Thymus (tissue), 11 donors: ENCODE results near the gene CD109. TPM values are rescaled to one million over a fixed set of nuclear protein-coding genes. Genes with fewer than 3 reads are reported as not detected.
"Not testable (repeated sequence)": the region's sequence is repeated elsewhere in the genome, so short reads cannot be mapped to it uniquely, and the experiment has no call there.

Experiments used
- DNase-seq, 9 donors: peaks; one replicate each; pipeline ENCODE4 v3.0.0-alpha.2; 2013; ENCODE audit warnings: low spot score in 9 of 9, low read depth in 6 of 9, missing footprints in 1 of 9
- H3K27ac ChIP-seq, 2 donors: one replicate each; pipeline ENCODE4 v1.5.1; 2013; ENCODE audit warnings: control low read depth in 1 of 2, low read depth in 1 of 2, low read length in 1 of 2, mild to moderate bottlenecking in 1 of 2, moderate library complexity in 1 of 2
- H3K27me3 ChIP-seq, 2 donors: one replicate each; pipeline ENCODE4 v1.5.1; 2013; ENCODE audit warnings: low read length in 1 of 2; ENCODE audit not compliant: control insufficient read depth in 2 of 2, insufficient read depth in 1 of 2
- H3K36me3 ChIP-seq, 2 donors: one replicate each; pipeline ENCODE4 v1.5.1; 2013; ENCODE audit warnings: low read length in 1 of 2, mild to moderate bottlenecking in 1 of 2, moderate library complexity in 1 of 2; ENCODE audit not compliant: control insufficient read depth in 2 of 2, insufficient read depth in 2 of 2
- H3K4me1 ChIP-seq, 2 donors: one replicate each; pipeline ENCODE4 v1.5.1; 2013; ENCODE audit warnings: low read length in 2 of 2; ENCODE audit not compliant: control insufficient read depth in 2 of 2, insufficient read depth in 2 of 2
- H3K4me3 ChIP-seq, 2 donors: one replicate each; pipeline ENCODE4 v1.5.1; 2013; ENCODE audit warnings: low read length in 2 of 2, control low read depth in 1 of 2, mild to moderate bottlenecking in 1 of 2
- H3K9me3 ChIP-seq, 2 donors: one replicate each; pipeline ENCODE4 v1.5.1; 2013; ENCODE audit warnings: low read length in 1 of 2, mild to moderate bottlenecking in 1 of 2; ENCODE audit not compliant: control insufficient read depth in 2 of 2, insufficient read depth in 1 of 2
- WGBS: extraction: QIAGEN DNeasy Blood & Tissue Kit; methylation state at CpG from one replicate; pipeline ENCODE4 v1.1.7; 2013; 5-methylcytosine and 5-hydroxymethylcytosine counted together
- polyA plus RNA-seq: library from polyadenylated mRNA; stranded (reverse); fragments of 200-250 nt; gene quantifications from one replicate; pipeline ENCODE4 v1.2.3, GENCODE V29; 2013
- total RNA-seq: library from RNA; stranded (reverse); fragments of 120-200 nt; gene quantifications from one replicate; pipeline ENCODE4 v1.2.4, GENCODE V29; 2013
- donor health status: healthy.

CD109 gene
- total and polyA plus RNA-seq, 2 donors = 1.5 to 5.0 TPM

DNA sequence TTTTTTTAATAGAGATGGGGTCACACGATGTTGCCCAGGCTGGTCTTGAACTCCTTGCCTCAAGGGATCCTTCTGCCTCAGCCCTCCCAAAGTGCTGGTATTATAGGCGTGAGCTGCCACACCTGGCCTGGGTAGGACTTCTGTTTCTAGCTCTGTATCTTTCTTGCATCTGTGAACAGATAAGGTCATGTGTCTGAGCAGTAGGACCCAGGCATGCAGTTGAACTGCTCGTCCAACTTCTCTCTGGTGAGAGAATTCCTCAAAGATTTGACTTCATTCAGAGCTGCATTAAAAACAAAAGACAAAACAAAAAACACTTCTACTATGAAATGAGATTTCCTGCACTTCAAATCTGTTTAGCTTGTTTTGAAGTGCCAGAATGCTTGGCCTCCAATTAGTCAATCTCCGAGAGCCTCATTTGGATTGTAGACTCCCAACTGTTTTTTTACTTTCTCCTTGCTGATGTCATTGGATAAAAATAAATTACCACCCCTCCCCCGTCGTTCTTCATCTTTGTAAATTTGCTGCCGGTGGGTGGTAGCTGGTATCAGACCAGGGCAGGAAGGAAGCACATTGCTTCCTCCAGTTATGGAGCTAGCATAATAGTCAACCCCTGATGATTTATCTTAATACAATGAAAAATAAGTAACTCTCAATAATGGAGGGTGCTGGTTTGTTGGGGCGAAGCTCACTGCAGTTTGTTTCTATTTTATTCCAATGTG, 17.6 kb downstream of the CD109 start:
- WGBS = 49% methylated on average over 8 of the region's 8 CpGs
- Histone ChIP-seq H3K9me3 (no peaks in the 10 kb centered on the region), H3K27ac (peak overlapping the region in 1 of 2 donors; percentile 62), H3K4me1 (peaks cover 6 to 13% of the 10 kb centered on the region in 2 donors), H3K27me3 (no peaks in the 10 kb centered on the region), H3K36me3 (no peaks in the 10 kb centered on the region), H3K4me3 (no peak overlapping the region)
- DNase-seq = peak in 1 of 9 donors; percentile 52

DNA sequence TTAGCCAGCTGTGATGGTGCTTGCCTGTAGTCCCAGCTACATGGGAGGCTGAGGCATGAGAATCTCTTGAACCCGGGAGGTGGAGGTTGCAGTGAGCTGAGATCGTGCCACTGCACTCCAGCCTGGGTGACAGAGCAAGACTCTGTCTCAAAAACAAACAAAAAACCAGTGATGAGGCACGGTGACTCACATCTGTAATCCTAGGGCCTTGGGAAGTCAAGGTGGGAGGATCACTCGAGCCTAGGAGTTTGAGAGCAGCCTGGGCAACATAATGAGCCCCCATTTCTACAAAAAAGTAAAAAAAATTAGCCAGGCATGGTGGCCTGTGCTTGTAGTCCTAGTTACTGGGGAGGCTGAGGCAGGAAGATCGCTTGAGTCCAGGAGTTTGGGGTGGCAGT, 19.1 kb downstream of the CD109 start:
- H3K27ac ChIP-seq, H3K4me3 ChIP-seq, DNase-seq, H3K27me3 ChIP-seq, H3K36me3 ChIP-seq, H3K9me3 ChIP-seq: not testable (repeated sequence)
- WGBS = 98% methylated on average over 5 of the region's 5 CpGs
- H3K4me1 ChIP-seq = peaks cover 6 to 13% of the 10 kb centered on the region in 2 donors

DNA sequence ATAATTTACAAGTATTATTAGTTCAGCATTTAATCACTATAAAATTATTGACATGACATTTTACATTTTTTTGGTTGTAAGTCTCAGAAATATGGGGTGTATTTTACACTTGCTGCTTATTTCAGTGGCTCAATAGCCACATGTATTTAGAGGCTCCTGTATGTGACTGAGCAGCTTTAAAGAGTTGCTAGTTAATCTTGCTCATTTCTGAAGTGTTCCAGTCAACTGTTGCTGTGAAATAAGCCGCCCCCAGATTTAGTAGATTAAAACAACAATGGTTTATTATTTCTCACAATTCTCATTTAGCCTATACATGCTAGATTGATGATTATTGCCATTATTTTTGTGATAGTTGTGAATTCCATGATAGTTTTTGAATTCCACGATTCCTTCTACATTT, 23.0 kb downstream of the CD109 start:
- no peak for DNase-seq
- no peaks in the 10 kb centered on the region for H3K36me3 ChIP-seq
- no peaks in the 10 kb centered on the region for H3K9me3 ChIP-seq
- H3K27me3 ChIP-seq = no peaks in the 10 kb centered on the region
- WGBS = 97% methylated on average over 2 of the region's 2 CpGs
- no peak overlapping the region for H3K4me3 ChIP-seq
- H3K27ac ChIP-seq = no peak overlapping the region
- H3K4me1 ChIP-seq = peaks cover 3% of the 10 kb centered on the region in 2 donors

DNA sequence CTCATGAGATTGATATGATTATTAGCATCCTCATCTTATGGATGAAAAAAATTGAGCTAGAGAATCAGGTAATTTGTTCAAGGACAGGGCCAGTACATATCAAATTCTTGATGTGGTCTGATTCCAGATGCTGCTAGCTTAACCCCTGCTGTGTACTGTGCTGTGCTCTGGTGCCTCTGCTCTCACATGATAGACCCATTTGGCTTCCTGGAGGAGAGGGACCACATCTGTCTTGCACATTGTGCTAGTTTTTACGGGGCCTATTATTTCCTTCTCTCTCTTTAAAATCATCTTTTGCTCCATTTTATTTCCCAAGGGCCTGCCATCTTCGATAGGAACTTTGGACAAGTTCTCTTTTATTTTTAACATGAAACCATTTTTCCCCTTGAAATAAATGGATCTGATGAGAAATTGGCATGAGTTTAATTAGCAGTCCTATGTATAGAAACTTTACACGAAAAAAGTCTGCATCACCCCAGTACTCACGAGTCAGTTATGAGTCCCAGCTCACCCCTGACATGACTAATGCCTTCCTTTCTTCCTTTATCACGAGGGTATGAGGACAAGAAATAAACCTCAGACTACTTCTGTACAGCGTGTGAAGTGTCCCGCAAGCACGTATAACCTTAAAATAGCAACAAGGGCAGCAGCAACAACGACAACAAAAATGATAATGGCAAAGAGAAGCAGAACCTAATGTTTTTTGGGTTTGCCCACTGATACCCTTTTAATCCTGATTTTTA, 26.5 kb downstream of the CD109 start:
- Histone ChIP-seq H3K36me3 (no peaks in the 10 kb centered on the region), H3K4me1 (no peaks in the 10 kb centered on the region), H3K27me3 (no peaks in the 10 kb centered on the region), H3K9me3 (no peaks in the 10 kb centered on the region), H3K4me3 (no peak overlapping the region), H3K27ac (no peak overlapping the region)
- 32% methylated on average over 9 of the region's 9 CpGs for WGBS
- no peak for DNase-seq

DNA sequence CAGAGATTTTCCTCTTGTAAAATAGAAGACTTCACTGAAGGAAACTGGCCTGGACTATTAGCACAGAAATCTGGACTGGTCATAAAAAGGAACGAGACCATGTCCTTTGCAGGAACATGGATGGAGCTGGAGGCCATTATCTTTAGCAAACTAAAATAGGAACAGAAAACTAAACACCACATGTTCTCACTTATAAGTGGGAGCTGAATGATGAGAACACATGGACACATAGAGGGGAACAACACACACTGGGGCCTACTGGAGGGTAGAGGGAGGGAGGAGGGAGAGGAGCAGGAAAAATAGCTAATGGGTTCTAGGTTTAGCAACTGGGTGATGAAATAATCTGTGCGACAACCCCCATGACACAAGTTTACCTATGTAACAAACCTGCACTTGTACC, 27.5 kb downstream of the CD109 start:
- 97% methylated on average over 2 of the region's 2 CpGs for WGBS
- not testable (repeated sequence) for H3K9me3 ChIP-seq, H3K27me3 ChIP-seq, H3K4me3 ChIP-seq, DNase-seq, H3K27ac ChIP-seq, H3K36me3 ChIP-seq, H3K4me1 ChIP-seq

DNA sequence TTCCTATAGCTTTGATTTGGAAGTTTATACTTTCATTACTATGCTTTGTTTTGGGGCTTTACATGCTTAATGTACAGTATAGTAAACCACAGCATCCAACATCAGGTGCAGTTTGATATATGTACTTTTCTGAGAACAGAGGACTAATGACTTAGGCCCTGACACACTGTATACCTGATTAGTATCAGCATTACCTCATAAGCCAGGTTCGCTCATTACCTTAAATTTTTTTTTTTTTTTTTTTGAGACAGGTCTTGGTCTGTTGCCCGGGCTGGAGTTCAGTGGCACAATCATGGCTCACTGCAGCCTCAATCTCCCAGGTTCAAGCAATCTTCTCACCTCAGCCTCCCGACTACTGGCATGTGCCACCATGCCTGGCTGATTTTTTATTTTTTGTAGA, 28.4 kb downstream of the CD109 start:
- H3K27ac ChIP-seq = no peak overlapping the region
- no peak overlapping the region for H3K4me3 ChIP-seq
- no peaks in the 10 kb centered on the region for H3K36me3 ChIP-seq
- 98% methylated on average over 3 of the region's 3 CpGs for WGBS
- no peaks in the 10 kb centered on the region for H3K4me1 ChIP-seq
- H3K27me3 ChIP-seq = no peaks in the 10 kb centered on the region
- H3K9me3 ChIP-seq = no peaks in the 10 kb centered on the region
- DNase-seq = no peak

DNA sequence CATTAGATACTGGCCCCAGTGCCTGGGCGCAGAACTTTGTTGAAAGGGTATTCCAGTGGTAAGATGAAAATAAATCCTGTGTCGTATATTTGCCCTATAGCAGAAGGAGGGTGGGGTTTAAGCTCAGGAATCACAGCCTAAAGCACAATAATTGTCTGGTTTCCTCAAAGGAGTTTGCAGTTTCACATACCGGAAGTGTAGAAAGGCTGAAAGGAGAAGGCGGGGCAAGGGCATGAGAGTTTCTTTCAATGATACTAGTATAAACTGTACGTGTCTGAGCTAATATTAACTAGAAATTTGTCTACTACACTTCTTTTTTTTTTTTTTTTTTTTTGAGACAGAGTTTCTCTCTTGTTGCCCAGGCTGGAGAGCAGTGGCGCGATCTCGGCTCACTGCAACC, 29.2 kb downstream of the CD109 start:
- peak in 5 of 9 donors; percentile 26 to 72 (median 47) for DNase-seq
- not testable (repeated sequence) for H3K27ac ChIP-seq, H3K9me3 ChIP-seq, H3K27me3 ChIP-seq, H3K4me3 ChIP-seq, H3K4me1 ChIP-seq, H3K36me3 ChIP-seq
- 25% methylated on average over 8 of the region's 8 CpGs for WGBS

DNA sequence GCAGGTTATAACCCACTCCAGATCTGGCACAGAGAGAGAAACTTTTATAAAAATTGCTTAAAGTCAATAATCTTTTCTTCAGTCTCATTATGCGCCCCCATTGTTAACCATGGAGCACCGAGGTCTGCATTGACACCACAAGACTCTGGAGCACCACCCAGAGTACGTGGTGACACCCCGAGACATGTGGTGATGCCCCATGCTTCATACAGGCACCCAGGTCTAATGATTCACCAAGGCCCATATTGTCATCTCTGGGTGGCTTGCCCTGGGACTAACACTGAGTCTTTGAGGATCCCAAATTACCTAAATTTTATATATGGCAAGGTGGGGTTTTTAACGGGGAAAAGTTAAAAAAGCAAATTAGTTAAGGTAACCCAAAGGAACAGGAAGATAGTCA, 31.1 kb downstream of the CD109 start:
- Histone ChIP-seq H3K4me3 (no peak overlapping the region), H3K4me1 (no peaks in the 10 kb centered on the region), H3K9me3 (no peaks in the 10 kb centered on the region), H3K27me3 (no peaks in the 10 kb centered on the region), H3K36me3 (no peaks in the 10 kb centered on the region), H3K27ac (no peak overlapping the region)
- DNase-seq = no peak
- WGBS = 97% methylated on average over 5 of the region's 5 CpGs

DNA sequence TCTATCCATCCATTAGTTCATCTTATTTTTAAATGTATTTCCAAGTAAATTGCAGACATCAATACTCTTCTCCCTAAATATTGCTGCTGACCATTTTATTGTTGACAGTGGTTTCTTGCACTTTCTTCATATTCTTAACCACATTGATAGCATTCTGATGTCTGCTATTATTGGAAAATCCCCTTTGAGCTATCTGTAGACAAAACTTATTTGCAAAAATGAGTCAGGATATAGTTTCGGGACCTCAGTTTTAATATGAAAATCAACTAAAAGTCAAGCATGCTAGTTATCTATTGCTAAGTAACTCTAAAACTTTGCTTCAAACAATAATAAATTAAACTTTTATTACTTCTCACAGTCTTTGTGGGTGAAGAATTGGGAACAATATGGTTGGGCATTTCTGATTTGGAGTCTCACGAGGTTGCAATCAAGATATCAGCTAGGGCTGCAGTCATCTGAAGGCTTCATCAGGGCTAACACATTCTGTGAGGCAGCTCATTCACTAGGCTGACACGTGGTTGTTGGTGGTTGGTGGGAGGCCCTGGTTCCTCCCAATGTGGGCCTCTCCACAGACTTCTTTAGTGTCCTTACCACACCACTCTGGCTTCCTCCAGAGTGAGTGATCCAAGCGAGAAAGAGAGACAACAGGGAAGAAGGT, 32.7 kb downstream of the CD109 start:
- peak in 1 of 9 donors; percentile 33 for DNase-seq
- 75% methylated on average over 4 of the region's 4 CpGs for WGBS

More for the DNA sequence above, 32.7 kb downstream of the CD109 start:
- Histone ChIP-seq H3K4me1 (no peaks in the 10 kb centered on the region), H3K27ac (no peak overlapping the region), H3K9me3 (no peaks in the 10 kb centered on the region), H3K4me3 (no peak overlapping the region), H3K36me3 (no peaks in the 10 kb centered on the region), H3K27me3 (no peaks in the 10 kb centered on the region)
